ENCODE measurements around the gene CLDN18. TPM values are rescaled to one million over a fixed set of nuclear protein-coding genes. Genes with fewer than 3 reads are reported as not detected.

CLDN18 gene
- total RNA-seq, 1 experiment from 2014 or later: 0.17 TPM

GRCh38 chr3:137988152-137988551, 21.8 kb upstream of the CLDN18 start:
- intact Hi-C loops (cut with micrococcal nuclease): no loop called here
- Histone ChIP-seq H3K9me3 (ENCODE audit: control insufficient read depth in 1 of 2, insufficient read depth in 1 of 2, low read depth in 1 of 2, low read length in 2 of 2) (no peaks in the 10 kb centered on the region), H3K27me3 (ENCODE audit: insufficient read depth, low read length) (no peaks in the 10 kb centered on the region), H3K9ac (ENCODE audit: low read length) (no peak overlapping the region), H3K27ac (ENCODE audit: low read depth, low read length) (no peak overlapping the region), H3K4me2 (ENCODE audit: low read length) (no peak overlapping the region), H4K20me1 (ENCODE audit: insufficient read depth) (no peaks in the 10 kb centered on the region), H3K4me1 (ENCODE audit: control insufficient read depth in 1 of 2, insufficient read depth in 2 of 2, low read length in 2 of 2) (no peaks in the 10 kb centered on the region), H3K9me2 (ENCODE audit: insufficient read depth) (no peaks in the 10 kb centered on the region), H2AFZ (ENCODE audit: low read depth, low read length, poor library complexity, severe bottlenecking) (no peak overlapping the region), H3K79me2 (ENCODE audit: insufficient read depth, low read length) (no peaks in the 10 kb centered on the region), H3K36me3 (ENCODE audit: control insufficient read depth in 1 of 2, insufficient read depth in 2 of 2, low read length in 2 of 2) (no peaks in the 10 kb centered on the region), H3K4me3 (replicated peaks in 1 of 2; ENCODE audit: low read depth in 1 of 2, low read length in 2 of 2) (no peak overlapping the region)
- RAD21 ChIA-PET (ENCODE audit: low non-redundant PET in 1 of 2, low total read pairs in 2 of 2, uncharacterized antibody in 2 of 2, unreplicated experiment in 2 of 2): no interaction called here
- DNase-seq (ENCODE audit: low read depth, low spot score): no peak
- TF ChIP-seq CEBPB (IDR thresholded peaks at IDR 0.05; ENCODE audit: low read depth): no peak
- no peak for TF ChIP-seq FOSL1 (IDR thresholded peaks at IDR 0.05; ENCODE audit: low read depth)
- TF ChIP-seq SRF (IDR thresholded peaks at IDR 0.05; ENCODE audit: low read depth): no peak
- TF ChIP-seq ATF3 (IDR thresholded peaks at IDR 0.05): no peak
- no peak for TF ChIP-seq EZH2phosphoT487 (IDR thresholded peaks at IDR 0.05; ENCODE audit: borderline replicate concordance)
- TF ChIP-seq ELF1 (IDR thresholded peaks at IDR 0.05; ENCODE audit: borderline replicate concordance, low read depth): no peak
- no peak for TF ChIP-seq POLR2A (IDR thresholded peaks at IDR 0.05; ENCODE audit: borderline replicate concordance, extremely low read depth, insufficient read depth, insufficient read length)
- TF ChIP-seq SIN3A (IDR thresholded peaks at IDR 0.05; ENCODE audit: low read depth): no peak
- CTCF ChIA-PET: no interaction called here
- ATAC-seq: no peak
- BruUV-seq (replicated peaks): no TSS peak
- POLR2A ChIA-PET: no interaction called here

- Histone ChIP-seq H2AFZ (ENCODE audit: low read depth, low read length, poor library complexity, severe bottlenecking) (no peak overlapping the region), H3K9me3 (ENCODE audit: control insufficient read depth in 1 of 2, insufficient read depth in 1 of 2, low read depth in 1 of 2, low read length in 2 of 2) (no peaks in the 10 kb centered on the region), H3K36me3 (ENCODE audit: control insufficient read depth in 1 of 2, insufficient read depth in 2 of 2, low read length in 2 of 2) (no peaks in the 10 kb centered on the region), H3K4me1 (ENCODE audit: control insufficient read depth in 1 of 2, insufficient read depth in 2 of 2, low read length in 2 of 2) (no peaks in the 10 kb centered on the region), H3K4me2 (ENCODE audit: low read length) (no peak overlapping the region), H3K27ac (ENCODE audit: low read depth, low read length) (no peak overlapping the region), H3K79me2 (ENCODE audit: insufficient read depth, low read length) (no peaks in the 10 kb centered on the region), H3K27me3 (ENCODE audit: insufficient read depth, low read length) (no peaks in the 10 kb centered on the region), H3K9ac (ENCODE audit: low read length) (no peak overlapping the region), H3K4me3 (replicated peaks in 1 of 2; ENCODE audit: low read depth in 1 of 2, low read length in 2 of 2) (no peak overlapping the region), H4K20me1 (ENCODE audit: insufficient read depth) (no peaks in the 10 kb centered on the region), H3K9me2 (ENCODE audit: insufficient read depth) (no peaks in the 10 kb centered on the region)
- TF ChIP-seq ZBTB33 (IDR thresholded peaks at IDR 0.05; ENCODE audit: extremely low read depth, insufficient replicate concordance, low read length): no peak
- no peak for TF ChIP-seq TCF7L2 (IDR thresholded peaks at IDR 0.05; ENCODE audit: borderline replicate concordance, extremely low read depth, insufficient read depth, insufficient read length)
- TF ChIP-seq POLR2A (IDR thresholded peaks at IDR 0.05; ENCODE audit: borderline replicate concordance, extremely low read depth, insufficient read depth, insufficient read length): no peak
- TF ChIP-seq RAD21 (IDR thresholded peaks at IDR 0.05; ENCODE audit: low read depth): no peak
- no peak for TF ChIP-seq REST (IDR thresholded peaks at IDR 0.05; ENCODE audit: low read depth)
- POLR2A ChIA-PET: no interaction called here
- BruUV-seq (replicated peaks): no TSS peak
- intact Hi-C loops (cut with micrococcal nuclease): no loop called here
- RAD21 ChIA-PET (ENCODE audit: low non-redundant PET in 1 of 2, low total read pairs in 2 of 2, uncharacterized antibody in 2 of 2, unreplicated experiment in 2 of 2): no interaction called here
- DNase-seq (ENCODE audit: low read depth, low spot score) (no peak), ATAC-seq (no peak)
- CTCF ChIA-PET: no interaction called here
These were observed 21.0 kb upstream of the CLDN18 start for GRCh38 chr3:137988982-137989381.

Data from HCT116 (cell line).